H1 (cell line): ENCODE results near the gene TADA3. TPM values are rescaled to one million over a fixed set of nuclear protein-coding genes. Genes with fewer than 3 reads are reported as not detected.
A peak's percentile ranks its signal among the peaks of the same experiment; 100 is the strongest.

Experiments
- BACH1 ChIP-seq: IDR thresholded peaks from 2 replicates; pipeline ENCODE4 v1.6.1; 2012; ENCODE audit warnings: low read length, improper control_type of control experiment
- BRCA1 ChIP-seq: IDR thresholded peaks from 2 replicates; pipeline ENCODE4 v1.6.1; 2012; ENCODE audit warnings: low read depth, low read length, improper control_type of control experiment
- CREB1 ChIP-seq: IDR thresholded peaks from 2 replicates; pipeline ENCODE4 v1.6.1; 2012; ENCODE audit warnings: inconsistent platforms
- FOSL1 ChIP-seq: IDR thresholded peaks from 2 replicates; pipeline ENCODE4 v1.6.1; 2011; ENCODE audit warnings: mild to moderate bottlenecking, low read depth, low read length, moderate library complexity; ENCODE audit not compliant: insufficient read depth
- GABPA ChIP-seq: IDR thresholded peaks from 2 replicates; pipeline ENCODE4 v1.6.1; 2011; ENCODE audit warnings: mild to moderate bottlenecking, low read length, moderate library complexity, borderline replicate concordance; ENCODE audit not compliant: insufficient read depth
- GTF2F1 ChIP-seq: IDR thresholded peaks from 2 replicates; pipeline ENCODE4 v1.6.1; 2012; ENCODE audit warnings: low read depth, low read length, improper control_type of control experiment, borderline replicate concordance
- HDAC2 ChIP-seq, 2 experiments: fragments of 300-600 bp in 1 of 2; sonication (generic) in 1 of 2; IDR thresholded peaks; 2 replicates each; pipeline ENCODE4 v1.6.1; 2011 to 2012; ENCODE audit warnings: low read depth in 2 of 2, low read length in 2 of 2, mild to moderate bottlenecking in 2 of 2, moderate library complexity in 2 of 2, borderline replicate concordance in 1 of 2, inconsistent platforms in 1 of 2
- HDAC6 ChIP-seq: IDR thresholded peaks from one replicate; pipeline ENCODE4 v1.7.1; 2012; ENCODE audit warnings: low read depth, mild to moderate bottlenecking, inconsistent platforms, low read length, moderate library complexity
- JUND ChIP-seq: IDR thresholded peaks from 2 replicates; pipeline ENCODE4 v1.6.1; 2011; ENCODE audit warnings: mild to moderate bottlenecking, improper control_type of control experiment, low read length
- KDM1A ChIP-seq: fragments of 200-600, 300-600 bp; sonication (generic); IDR thresholded peaks from 2 replicates; pipeline ENCODE4 v1.7.1; 2016; ENCODE audit warnings: mild to moderate bottlenecking, low read length, borderline replicate concordance
- RBBP5 ChIP-seq: IDR thresholded peaks from 2 replicates; pipeline ENCODE4 v1.7.1; 2012; ENCODE audit warnings: low read depth, mild to moderate bottlenecking, inconsistent platforms, low read length, moderate library complexity, borderline replicate concordance
- RNF2 ChIP-seq: fragments of 200-900, 300-1000 bp; sonication (generic); IDR thresholded peaks from 2 replicates; pipeline ENCODE4 v1.7.1; 2016; ENCODE audit warnings: borderline replicate concordance, low read depth, mild to moderate bottlenecking, antibody characterized with exemption, low read length; ENCODE audit not compliant: poor library complexity, severe bottlenecking; ENCODE audit errors: missing control alignments
- SP4 ChIP-seq: IDR thresholded peaks from 2 replicates; pipeline ENCODE4 v1.6.1; 2012; ENCODE audit warnings: low read length, inconsistent platforms
- SRF ChIP-seq: IDR thresholded peaks from 2 replicates; pipeline ENCODE4 v1.6.1; 2011; ENCODE audit warnings: mild to moderate bottlenecking, low read depth, low read length, moderate library complexity
- TBP ChIP-seq: IDR thresholded peaks from 2 replicates; pipeline ENCODE4 v1.6.1; 2011; ENCODE audit warnings: low read depth, low read length, improper control_type of control experiment
- polyA plus RNA-seq, 7 experiments: library from polyadenylated mRNA; depleted of rRNA in 3 of 7; stranded (reverse) in 5 of 7; unstranded in 2 of 7; fragments of >200 nt in 5 of 7; fragments of 200-250 nt in 2 of 7; gene quantifications; 1 replicate in 5 of 7; 2 replicates in 1 of 7; 4 replicates in 1 of 7; pipeline versions ENCODE4 v1.2.1 to v1.2.3, GENCODE V29; 2011 to 2013; ENCODE audit warnings: missing spikeins in 2 of 7, mixed read lengths in 2 of 7
- total RNA-seq: library from RNA; stranded (reverse); fragmentation: NEBNext Ultra II Directional; extraction: Animal tissue kit (Norgen Biotek cat#: 25700); gene quantifications from 2 replicates; pipeline ENCODE4 v1.2.1, GENCODE V29; 2021

The TADA3 gene
- total and polyA plus RNA-seq, 2 of the 8 experiments (the other 6 are each of a cell fraction or from before 2014, with no cell fraction given), result 43.4 to 50.3 TPM

- TF ChIP-seq GABPA (peak; percentile 76; the same call in 1 of the 2 replicates), SP4 (peak; percentile 33; the same call in 1 of the 2 replicates), TBP (peak; percentile 74), JUND (peak; percentile 97), FOSL1 (no peak), HDAC2 (IDR thresholded peaks at IDR 0.05; ENCODE audit: borderline replicate concordance in 1 of 2, low read depth in 2 of 2, low read length in 2 of 2) (no peak), RBBP5 (no peak), CREB1 (0 out of 2 replicates have a peak, but pooled peaks have one; percentile 14), BRCA1 (peak; percentile 87), KDM1A (no peak), HDAC6 (no peak), SRF (peak; percentile 88), BACH1 (no peak), GTF2F1 (peak; percentile 26; the same call in 1 of the 2 replicates), RNF2 (no peak)
These were observed at the start of gene TADA3, which contains the start of gene ARPC4 (continued) for GRCh38 chr3:9792405-9793160.
